HepG2 (cell line): ENCODE results near the gene ART1. TPM values are rescaled to one million over a fixed set of nuclear protein-coding genes. Genes with fewer than 3 reads are reported as not detected.

Source experiments
- ARHGAP35 ChIP-seq: sonication (generic); formaldehyde crosslinking; IDR thresholded peaks from 2 replicates; pipeline ENCODE4 v1.9.0; 2022; ENCODE audit warnings: mild to moderate bottlenecking, inconsistent platforms, moderate library complexity, missing genetic modification reagents, borderline replicate concordance
- ARNT ChIP-seq: fragments of 450-650 bp; IDR thresholded peaks from 2 replicates; pipeline ENCODE4 v1.6.1; 2017
- CENPBD1 ChIP-seq: sonication (generic); formaldehyde crosslinking; IDR thresholded peaks from 2 replicates; pipeline ENCODE4 v1.8.0; 2022; ENCODE audit warnings: missing genetic modification reagents, low read depth, mild to moderate bottlenecking, borderline replicate concordance
- DDIT3 ChIP-seq: sonication (generic); formaldehyde crosslinking; IDR thresholded peaks from 2 replicates; pipeline ENCODE4 v1.4.0; 2020; ENCODE audit warnings: mild to moderate bottlenecking, missing genetic modification reagents
- GPN1 ChIP-seq: sonication (generic); formaldehyde crosslinking; IDR thresholded peaks from 2 replicates; pipeline ENCODE4 v1.5.1; 2020; ENCODE audit warnings: missing genetic modification reagents, borderline replicate concordance
- KDM4B ChIP-seq: sonication (generic); formaldehyde crosslinking; IDR thresholded peaks from 2 replicates; pipeline ENCODE4 v1.4.0; 2020; ENCODE audit warnings: missing genetic modification reagents
- MAFG ChIP-seq: sonication (generic); formaldehyde crosslinking; IDR thresholded peaks from 2 replicates; pipeline ENCODE4 v1.5.1; 2020; ENCODE audit warnings: mild to moderate bottlenecking, missing genetic modification reagents
- MIER3 ChIP-seq: IDR thresholded peaks from 2 replicates; pipeline ENCODE4 v1.6.1; 2016; ENCODE audit warnings: missing compliant biosample characterization, borderline replicate concordance
- NBN ChIP-seq: fragments of 450-650 bp; conservative IDR thresholded peaks from 2 replicates; pipeline ENCODE4 v1.6.1; 2017
- SNAI1 ChIP-seq: sonication (generic); formaldehyde crosslinking; IDR thresholded peaks from 2 replicates; pipeline ENCODE4 v1.5.0; 2020; ENCODE audit warnings: mild to moderate bottlenecking, missing genetic modification reagents, borderline replicate concordance
- SUZ12 ChIP-seq: fragments of 150-350 bp; IDR thresholded peaks from 2 replicates; pipeline ENCODE4 v1.6.1; 2014; ENCODE audit warnings: low read depth, low read length
- TERF1 ChIP-seq: sonication (generic); formaldehyde crosslinking; IDR thresholded peaks from 2 replicates; pipeline ENCODE4 v1.8.0; 2022; ENCODE audit warnings: mild to moderate bottlenecking, missing genetic modification reagents, moderate library complexity
- YEATS2 ChIP-seq: sonication (generic); formaldehyde crosslinking; IDR thresholded peaks from 2 replicates; pipeline ENCODE4 v1.4.0; 2020; ENCODE audit warnings: missing genetic modification reagents, borderline replicate concordance
- YEATS4 ChIP-seq: sonication (generic); formaldehyde crosslinking; IDR thresholded peaks from 2 replicates; pipeline ENCODE4 v1.4.0; 2020; ENCODE audit warnings: missing genetic modification reagents, borderline replicate concordance
- ZBTB14 ChIP-seq: sonication (generic); formaldehyde crosslinking; IDR thresholded peaks from 2 replicates; pipeline ENCODE4 v1.4.0; 2020; ENCODE audit warnings: missing genetic modification reagents
- ZC3H4 ChIP-seq: sonication (generic); formaldehyde crosslinking; IDR thresholded peaks from 2 replicates; pipeline ENCODE4 v1.4.0; 2020; ENCODE audit warnings: missing genetic modification reagents, borderline replicate concordance
- ZNF224 ChIP-seq: sonication (generic); formaldehyde crosslinking; IDR thresholded peaks from 2 replicates; pipeline ENCODE4 v1.5.0; 2020; ENCODE audit warnings: mild to moderate bottlenecking, missing genetic modification reagents
- ZNF441 ChIP-seq: sonication (generic); formaldehyde crosslinking; IDR thresholded peaks from 2 replicates; pipeline ENCODE4 v1.7.0; 2021; ENCODE audit warnings: missing genetic modification reagents, borderline replicate concordance
- ZNF501 ChIP-seq: sonication (generic); formaldehyde crosslinking; IDR thresholded peaks from 2 replicates; pipeline ENCODE4 v1.5.1; 2020; ENCODE audit warnings: mild to moderate bottlenecking, moderate library complexity, missing genetic modification reagents
- ZNF589 ChIP-seq: sonication (generic); formaldehyde crosslinking; conservative IDR thresholded peaks from 2 replicates; pipeline ENCODE4 v1.8.0; 2022; ENCODE audit warnings: mild to moderate bottlenecking, moderate library complexity, missing genetic modification reagents
- ZNF770 ChIP-seq: sonication (generic); formaldehyde crosslinking; IDR thresholded peaks from 2 replicates; pipeline ENCODE4 v1.5.0; 2020; ENCODE audit warnings: mild to moderate bottlenecking, missing genetic modification reagents
- ZSCAN20 ChIP-seq: sonication (generic); formaldehyde crosslinking; IDR thresholded peaks from 2 replicates; pipeline ENCODE4 v1.4.0; 2020; ENCODE audit warnings: missing genetic modification reagents, mild to moderate bottlenecking, borderline replicate concordance
- polyA plus RNA-seq, 8 experiments: library from polyadenylated mRNA; depleted of rRNA in 3 of 8; stranded (reverse) in 7 of 8; unstranded in 1 of 8; fragments of >200 nt; fragmentation: Illumina TruSeq in 4 of 8; extraction: Trizol in 4 of 8; gene quantifications; 2 replicates each; pipeline versions ENCODE4 v1.2.1 to v1.2.3, GENCODE V29; 2011 to 2016; ENCODE audit warnings: low read depth in 4 of 8, missing spikeins in 1 of 8, mixed read lengths in 1 of 8; ENCODE audit not compliant: insufficient read depth in 1 of 8
- total RNA-seq, 5 experiments: library from RNA; depleted of rRNA; stranded (reverse); fragments of >200 nt; fragmentation: Illumina TruSeq; extraction: Trizol; gene quantifications; 2 replicates each; pipeline ENCODE4 v1.2.3, GENCODE V29; 2016; ENCODE audit warnings: low read depth in 1 of 5

ART1 gene
- total and polyA plus RNA-seq, 2 of the 13 experiments (the other 11 are each of a cell fraction or from before 2014, with no cell fraction given) = not detected

GRCh38 chr11:3642071-3642951 lies 2.6 kb upstream of the ART1 start (continued):
- TF ChIP-seq YEATS4 (CRISPR knock-in tag) = peak; percentile 59; the same call in 1 of the 2 replicates
- TF ChIP-seq ZNF501 (CRISPR knock-in tag) = no peak
- no peak for TF ChIP-seq TERF1 (CRISPR knock-in tag)
- TF ChIP-seq ZNF441 (CRISPR knock-in tag) = no peak
- no peak for TF ChIP-seq CENPBD1
- TF ChIP-seq ZBTB14 (CRISPR knock-in tag) = no peak
- TF ChIP-seq MAFG (CRISPR knock-in tag) = no peak
- TF ChIP-seq YEATS2 (CRISPR knock-in tag) = no peak
- TF ChIP-seq SUZ12 = no peak
- TF ChIP-seq MIER3 (CRISPR knock-in tag) = no peak
- no peak for TF ChIP-seq ZNF224 (CRISPR knock-in tag)
- TF ChIP-seq ZSCAN20 (CRISPR knock-in tag) = no peak
- TF ChIP-seq GPN1 = no peak
- TF ChIP-seq ARNT = no peak
- no peak for TF ChIP-seq KDM4B (CRISPR knock-in tag)
- no peak for TF ChIP-seq ZNF589 (CRISPR knock-in tag)
- TF ChIP-seq ZC3H4 (CRISPR knock-in tag) = no peak
- no peak for TF ChIP-seq DDIT3 (CRISPR knock-in tag)
- no peak for TF ChIP-seq NBN
- peak; percentile 96 for TF ChIP-seq ZNF770 (CRISPR knock-in tag)
- TF ChIP-seq ARHGAP35 (CRISPR knock-in tag) = no peak
- no peak for TF ChIP-seq SNAI1
